ENCODE results near the gene SSBP3.
"Not testable (repeated sequence)": the region's sequence is repeated elsewhere in the genome, so short reads cannot be mapped to it uniquely, and the experiment has no call there.

SSBP3 gene

DNA sequence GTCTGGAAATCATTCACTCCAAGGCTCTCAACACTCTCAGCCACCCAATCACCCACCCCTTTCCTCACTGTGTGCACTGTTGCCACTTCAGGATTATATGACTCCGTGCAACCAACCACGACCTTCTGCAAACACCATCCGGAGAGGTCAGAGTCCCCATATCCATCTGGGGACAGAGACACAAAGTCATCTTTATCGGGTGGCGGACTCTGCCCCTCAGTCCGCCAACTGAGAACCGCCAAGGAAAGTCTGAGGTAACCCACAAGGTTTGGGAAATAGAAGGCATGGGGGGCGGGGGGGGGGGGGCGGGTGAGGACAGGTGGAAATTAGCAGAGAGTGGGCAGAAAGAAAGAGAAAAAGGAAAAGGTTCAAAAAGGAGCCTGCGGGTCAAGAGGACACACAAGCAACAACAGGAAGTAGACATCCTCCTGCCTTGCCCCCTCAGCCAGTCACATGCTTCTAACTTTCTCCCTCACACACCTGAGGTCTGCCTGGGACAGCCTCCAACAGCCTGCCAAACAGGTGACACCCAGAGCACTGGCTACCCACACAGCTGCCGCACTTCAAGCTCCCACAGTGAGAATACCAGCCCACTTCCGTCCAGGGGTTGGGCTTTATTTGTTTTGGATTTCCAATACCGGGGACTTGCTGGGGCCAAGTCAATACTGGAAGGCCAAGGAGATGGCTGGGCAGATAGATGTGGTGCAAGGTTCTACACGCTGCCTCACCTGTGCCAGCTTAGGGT is 58.1 kb downstream of the SSBP3 start:
- DNase-seq, result no peak

DNA sequence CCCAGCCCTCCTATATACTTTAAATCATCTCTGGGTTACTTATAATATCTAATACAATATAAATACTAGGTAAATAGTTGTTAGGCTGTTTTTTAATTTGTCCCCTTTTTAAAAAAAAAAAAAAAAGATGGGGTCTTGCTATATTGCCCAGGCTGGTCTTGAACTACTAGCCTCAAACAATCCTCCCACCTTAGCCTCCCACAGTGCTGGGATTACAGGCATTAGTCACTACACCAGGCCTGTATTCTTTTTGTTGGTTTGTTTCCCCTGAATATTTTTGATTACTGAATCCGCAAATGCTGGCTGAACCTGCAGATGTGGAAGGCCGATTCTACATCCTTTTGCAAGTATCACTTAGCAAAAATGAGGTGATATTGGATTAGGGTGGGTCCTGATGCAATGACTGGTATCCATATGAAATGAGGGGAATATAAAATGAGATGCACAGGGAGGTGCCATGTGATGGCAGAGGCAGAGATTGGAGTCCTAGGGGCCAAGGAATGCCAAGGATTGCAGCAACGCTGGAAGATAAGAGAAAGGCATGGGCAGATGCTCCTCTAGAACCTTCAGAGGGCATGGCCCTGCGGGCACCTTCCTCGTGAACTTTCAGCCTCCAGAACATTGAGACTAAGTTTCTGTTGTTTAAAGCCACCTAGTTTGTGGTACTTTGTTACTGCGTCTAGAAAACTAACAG is 58.8 kb downstream of the SSBP3 start:
- no peak for DNase-seq

DNA sequence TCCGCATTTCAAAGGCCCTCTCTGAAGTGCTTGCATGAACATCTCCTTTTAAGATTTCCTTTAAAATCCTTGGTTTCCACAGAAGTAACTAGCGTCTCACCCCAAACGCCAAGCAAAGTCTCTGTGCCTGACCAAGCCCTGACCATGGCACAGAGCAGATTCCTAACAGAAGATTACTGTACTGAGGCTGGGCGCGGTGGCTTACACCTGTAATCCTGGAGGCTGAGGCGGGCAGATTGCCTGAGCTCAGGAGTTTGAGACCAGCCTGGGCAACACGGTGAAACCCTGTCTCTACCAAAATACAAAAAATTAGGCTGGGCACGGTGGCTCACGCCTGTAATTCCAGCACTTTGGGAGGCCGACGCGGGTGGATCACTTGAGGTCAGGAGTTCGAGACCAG is 60.6 kb downstream of the SSBP3 start:
- DNase-seq, result not testable (repeated sequence)

DNA sequence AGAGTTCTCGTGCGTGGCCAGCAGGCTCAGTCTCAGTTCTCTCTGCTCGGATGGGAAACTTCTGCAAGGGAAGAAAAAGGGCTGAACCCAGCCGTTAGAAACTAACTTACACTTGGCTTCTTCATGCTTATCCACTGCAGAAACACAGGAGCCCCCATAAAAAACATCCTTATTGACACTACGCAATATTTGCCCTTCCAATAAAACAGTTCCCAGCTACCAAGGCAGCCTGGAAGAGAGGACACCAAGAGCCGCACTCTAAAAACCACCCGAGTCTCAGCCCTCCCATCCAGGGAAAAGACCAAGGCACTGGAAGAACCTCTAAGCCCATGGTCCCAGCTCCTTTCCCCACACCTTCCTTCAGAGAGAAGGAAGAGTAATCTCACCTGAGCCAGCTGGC is 61.1 kb downstream of the SSBP3 start:
- DNase-seq, result no peak

DNA sequence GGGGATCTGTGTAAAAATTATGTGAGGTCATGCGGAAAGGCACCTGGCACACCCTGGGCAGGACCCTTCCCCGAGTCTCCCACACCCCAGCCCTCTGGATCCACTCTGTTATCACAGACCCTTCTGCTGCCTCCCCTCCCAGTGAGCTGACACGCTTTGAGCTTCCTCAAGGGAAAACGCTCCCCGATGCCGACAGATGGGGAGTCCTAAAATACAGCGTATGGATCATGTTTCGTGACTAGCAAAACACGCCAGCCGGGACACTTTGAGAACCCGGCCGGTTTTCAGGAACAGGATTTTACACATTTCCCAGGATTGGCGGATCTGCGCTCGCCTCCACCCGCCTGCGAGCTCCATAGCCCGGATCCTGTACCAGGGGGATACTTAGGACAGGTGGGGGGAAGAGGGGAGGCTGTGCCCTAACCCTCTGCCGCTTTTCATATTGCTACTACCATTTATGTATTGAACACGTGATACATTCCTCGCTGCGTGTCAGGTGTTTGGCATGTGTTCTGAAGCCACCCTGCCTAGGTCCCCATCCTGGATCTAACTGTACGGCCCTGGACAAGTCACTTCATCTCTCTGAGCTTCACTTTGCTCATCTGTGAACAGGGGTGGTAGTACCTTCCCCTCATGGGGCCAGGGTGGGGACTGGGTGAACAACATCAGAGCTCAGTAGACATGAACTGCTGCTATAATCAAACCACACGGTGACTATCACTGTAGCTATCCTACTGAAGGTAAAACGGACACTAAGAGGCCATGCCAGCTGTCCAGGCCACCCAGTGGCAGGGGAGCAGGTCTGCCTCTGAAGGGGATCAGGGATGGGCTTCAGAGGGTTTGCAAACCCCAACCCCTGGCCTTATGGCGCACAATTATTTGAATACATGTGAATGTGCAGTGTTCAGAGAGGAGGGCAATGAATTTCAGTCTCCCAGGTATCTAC is 63.2 kb downstream of the SSBP3 start:
- no peak for DNase-seq

DNA sequence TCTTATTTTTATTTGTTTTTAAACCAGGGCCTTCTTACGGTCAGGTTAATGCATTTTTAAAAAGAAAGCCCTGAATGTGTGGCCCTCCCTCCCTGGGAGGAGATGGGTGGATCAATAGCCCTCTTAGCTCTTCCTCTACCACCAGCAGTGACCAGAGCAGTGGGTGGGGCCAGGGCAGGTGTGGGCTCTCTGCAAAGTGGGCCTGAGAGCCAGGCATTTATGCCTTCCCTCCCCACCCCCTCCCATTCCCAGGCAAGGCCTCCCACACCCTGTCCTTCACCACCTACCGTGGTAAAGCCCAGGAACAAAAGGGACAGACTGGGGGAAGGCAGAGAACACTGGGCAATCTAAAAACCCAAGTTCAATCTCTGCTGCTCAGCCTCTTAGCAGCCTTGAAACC is 63.9 kb downstream of the SSBP3 start:
- DNase-seq, result no peak

DNA sequence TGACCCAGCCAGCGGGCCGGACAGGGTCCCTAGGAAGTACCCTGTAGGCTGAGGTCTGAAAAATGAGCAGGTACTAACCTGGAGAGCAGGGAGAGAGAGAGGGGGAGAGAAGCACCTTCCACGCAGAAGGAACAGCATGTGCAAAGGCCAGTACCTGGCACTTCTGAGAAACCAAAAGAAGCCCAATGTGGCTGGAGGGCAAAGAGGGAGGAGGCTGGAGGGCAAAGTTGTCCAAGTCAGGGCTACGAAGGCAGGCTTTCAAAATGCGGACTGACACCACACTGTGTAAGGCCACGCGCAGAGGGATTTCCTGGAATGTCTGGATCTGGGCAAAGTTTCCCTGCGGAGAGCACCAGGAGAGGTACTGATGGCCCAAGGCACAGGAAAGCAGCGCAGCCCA is 64.4 kb downstream of the SSBP3 start:
- no peak for DNase-seq

DNA sequence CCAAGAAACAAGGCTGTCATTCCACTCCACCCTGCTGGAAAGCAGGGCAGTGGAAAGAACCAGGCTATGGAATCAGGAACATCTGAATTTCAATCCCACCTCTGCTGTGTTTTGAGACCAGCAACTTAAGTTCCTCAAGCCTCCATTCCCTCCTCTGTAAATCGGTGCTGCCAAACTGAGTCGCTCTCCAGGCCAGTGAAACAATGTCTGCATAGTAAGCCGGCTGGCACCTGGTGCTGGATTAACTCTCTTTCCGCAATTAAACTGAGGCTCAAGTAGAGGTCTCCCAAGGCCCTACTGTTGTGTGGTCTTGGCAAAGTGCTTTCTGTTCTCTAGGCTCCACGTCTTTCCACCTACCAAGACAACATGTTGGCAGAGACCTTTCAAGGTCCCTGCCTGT is 65.3 kb downstream of the SSBP3 start:
- DNase-seq, result no peak

DNA sequence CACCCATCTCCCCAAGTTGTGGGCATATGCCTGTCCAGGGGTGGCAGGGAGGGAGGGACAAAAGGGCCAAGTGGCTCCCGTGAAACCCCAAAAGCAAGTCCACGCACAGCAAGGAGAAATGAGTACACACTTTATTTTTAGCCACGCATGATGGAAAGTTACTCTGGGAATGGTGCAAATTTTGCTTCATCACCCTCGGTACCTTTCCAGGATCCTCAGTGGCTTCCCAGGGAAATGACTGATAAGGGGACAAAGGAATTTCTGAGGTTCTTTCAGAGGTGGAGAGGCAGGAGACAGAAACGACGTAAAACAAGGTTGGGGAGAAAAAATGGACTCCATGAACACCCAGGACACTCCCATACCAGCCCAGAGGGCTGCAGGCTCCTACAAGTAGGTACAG is 65.8 kb downstream of the SSBP3 start:
- no peak for DNase-seq

DNA sequence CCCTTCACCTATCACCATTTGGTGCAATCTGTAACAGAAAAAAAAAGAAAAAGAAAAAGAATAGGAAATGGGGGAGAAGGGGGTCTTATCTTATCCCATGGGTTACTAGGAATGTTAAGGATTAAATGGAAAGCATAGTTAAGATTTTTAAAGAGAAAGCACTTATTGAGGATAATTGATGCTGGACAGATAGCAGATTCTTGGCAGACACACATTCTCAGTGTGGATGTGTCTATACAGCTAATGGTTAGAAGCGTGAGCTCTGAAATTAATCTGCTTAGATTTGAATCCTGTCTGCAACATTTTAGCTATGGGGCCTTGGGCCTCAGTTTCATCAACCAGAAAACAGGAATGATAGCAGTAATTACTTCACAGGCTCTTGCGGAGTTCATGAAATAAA is 67.1 kb downstream of the SSBP3 start:
- DNase-seq, result no peak

DNA sequence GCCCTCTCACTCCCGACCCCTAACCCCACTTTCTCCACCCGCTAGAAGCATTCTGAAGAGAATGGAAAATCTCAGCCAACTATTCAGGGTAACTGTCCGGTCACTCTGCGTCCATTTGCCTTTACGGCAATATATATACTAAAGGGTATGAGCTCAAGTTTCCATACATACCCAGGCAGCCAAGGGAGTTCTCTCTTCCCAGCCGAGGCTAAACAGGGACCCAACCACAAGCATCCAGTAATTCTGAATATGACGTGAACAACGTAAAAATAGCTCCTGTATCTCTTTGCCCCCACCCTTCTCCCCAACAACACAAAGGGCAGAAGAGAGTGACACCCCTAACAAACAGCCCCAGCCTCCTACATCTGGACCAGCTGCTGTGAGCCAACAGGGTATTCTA is 67.7 kb downstream of the SSBP3 start:
- DNase-seq, result no peak

DNA sequence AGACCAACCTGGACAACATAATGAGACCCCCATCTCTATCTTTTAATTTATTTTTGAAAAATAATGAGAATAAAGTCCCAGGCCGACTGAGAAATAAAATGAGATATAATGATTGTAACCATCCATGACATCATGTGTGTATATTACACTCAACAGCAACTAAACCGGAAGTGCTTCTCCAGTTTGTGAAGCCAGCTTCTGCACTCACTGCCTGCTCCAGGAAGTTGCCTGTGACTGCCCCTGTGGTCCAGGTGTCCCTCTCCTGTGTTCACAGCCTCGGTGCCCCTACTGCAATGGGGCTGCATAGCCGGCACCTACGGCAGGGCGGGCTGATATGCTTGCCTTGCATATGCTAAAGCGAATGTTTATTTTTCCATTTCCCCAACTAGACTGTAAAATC is 68.3 kb downstream of the SSBP3 start:
- peak in 1 of 2 experiments; percentile 6 for DNase-seq

DNA sequence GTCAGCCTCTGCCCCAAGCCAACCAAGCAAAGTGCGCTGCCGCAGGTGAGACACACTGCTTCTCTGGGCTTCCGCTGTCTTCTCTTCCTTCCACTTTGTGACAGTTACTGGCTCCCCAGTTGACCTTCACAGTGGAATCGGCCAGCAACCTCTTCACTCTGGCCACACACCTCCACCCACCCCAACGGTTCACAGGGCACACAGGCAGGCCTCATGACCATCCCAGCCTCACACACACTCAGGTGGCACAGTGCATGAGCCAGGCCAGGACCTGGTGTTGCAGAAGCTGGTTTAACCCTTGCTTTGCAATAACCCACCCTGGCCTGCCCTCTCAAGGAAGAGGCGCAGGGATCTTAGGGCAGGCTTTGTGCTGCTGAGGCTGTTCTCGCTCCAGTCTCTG is 69.2 kb downstream of the SSBP3 start:
- DNase-seq, result no peak

DNA sequence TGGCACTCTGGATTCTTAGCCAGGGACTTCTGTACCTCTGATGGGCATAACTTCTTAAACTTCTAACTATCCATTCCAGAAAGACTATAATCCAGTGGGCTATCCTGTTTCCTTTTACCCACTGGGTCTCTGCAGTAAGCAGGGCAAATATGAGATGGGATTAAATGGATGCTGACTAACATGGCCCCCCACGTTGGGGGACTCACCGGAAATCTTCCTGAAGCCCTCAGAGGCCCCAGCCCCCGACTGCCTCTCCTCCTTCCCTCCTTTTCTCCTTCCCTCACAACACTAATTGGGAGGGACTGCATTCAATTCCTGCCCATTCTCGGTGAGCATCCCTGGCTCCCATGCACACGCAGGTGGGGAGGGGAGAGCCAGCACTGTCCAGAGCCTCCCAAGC is 70.1 kb downstream of the SSBP3 start:
- DNase-seq, result no peak

DNA sequence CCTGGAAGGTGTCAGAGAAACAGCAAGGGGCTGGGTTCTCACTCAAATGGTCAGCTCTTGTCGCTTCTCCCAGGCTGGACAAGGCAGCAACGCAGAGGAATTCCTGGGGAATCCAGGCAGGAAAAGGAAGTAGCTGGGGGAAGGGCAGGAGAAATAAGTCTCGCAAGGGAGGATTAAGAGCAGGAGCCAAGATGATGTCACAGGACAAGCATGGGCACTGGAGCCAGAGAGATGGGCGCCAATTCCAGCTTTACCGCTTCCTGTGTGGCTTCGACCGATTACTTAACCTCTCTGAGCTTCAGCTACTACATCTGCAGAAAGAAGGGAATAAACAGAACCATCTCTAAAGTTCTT is 70.5 kb downstream of the SSBP3 start:
- peak; percentile 20 for DNase-seq

DNA sequence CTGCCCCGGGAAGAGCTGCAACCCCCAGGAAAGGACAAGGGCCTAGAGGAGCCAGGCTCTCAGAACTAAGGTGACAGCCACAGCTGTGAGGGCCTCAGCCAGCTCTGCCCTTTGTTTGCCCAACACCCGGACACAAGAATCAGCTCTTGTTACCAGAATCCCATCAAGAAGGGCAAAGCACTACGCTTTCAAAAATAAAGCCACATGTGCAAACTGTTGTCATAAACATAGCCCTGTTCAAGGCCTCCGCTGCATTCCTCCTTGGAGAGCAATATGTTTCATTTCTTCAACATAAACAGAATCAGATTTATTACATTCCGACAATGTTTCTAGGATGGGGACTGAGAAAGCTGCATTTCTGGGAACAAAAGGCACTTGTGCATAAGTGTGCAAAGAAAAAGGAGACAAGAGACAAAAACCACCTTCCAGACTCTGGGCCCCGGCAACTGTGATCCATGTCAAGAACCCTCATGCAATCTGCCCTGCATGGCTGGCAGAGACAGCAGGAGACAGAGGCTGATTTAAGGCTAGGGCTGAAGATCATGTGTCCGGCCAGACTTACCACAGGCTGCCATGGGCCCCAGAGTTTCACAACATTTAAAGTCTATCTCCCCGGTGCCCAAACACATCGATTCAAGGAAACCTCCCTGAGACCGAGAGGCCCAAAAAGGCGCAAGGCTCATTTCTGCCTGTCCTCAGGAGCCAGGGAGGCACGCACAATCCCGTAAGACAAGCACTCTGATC is 71.0 kb downstream of the SSBP3 start:
- peak; percentile 20 to 47 for DNase-seq

DNA sequence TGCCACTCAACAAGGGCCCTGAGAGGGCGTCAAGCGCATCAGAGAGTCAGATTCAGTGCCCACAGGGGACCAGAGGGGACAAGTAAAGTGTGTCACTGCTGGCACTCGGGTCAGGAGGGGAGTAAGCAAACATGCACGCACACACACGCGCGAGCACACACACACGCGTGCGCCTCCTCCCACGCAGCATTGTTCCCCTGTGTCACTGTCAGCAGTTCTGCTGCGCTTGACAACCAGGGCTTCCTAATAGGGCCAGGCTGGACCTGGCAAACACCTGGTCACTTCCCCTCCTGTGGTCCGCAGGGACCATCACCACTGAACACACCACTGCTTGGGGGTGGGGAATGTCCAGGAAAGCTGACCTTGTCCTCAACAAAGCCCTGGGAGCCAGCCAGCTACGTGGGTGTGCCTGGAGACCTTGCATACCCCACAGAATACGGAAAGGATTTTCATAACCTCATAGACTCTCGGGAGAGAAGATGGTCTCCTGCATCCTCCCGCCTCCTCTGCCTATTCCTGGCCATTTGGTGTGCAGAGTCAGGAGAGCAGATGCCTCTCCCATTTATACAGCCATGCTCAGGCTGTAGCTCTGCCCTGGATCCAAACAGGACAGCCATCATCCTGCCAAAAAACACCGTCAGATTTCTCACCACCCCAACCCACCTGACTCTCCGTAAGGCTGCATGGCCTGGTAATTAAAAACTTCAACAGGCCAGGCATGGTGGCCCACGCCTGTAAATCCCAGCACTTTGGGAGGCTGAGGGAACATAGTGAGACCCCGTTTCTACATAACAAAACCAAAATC is 73.2 kb downstream of the SSBP3 start:
- no peak for DNase-seq

DNA sequence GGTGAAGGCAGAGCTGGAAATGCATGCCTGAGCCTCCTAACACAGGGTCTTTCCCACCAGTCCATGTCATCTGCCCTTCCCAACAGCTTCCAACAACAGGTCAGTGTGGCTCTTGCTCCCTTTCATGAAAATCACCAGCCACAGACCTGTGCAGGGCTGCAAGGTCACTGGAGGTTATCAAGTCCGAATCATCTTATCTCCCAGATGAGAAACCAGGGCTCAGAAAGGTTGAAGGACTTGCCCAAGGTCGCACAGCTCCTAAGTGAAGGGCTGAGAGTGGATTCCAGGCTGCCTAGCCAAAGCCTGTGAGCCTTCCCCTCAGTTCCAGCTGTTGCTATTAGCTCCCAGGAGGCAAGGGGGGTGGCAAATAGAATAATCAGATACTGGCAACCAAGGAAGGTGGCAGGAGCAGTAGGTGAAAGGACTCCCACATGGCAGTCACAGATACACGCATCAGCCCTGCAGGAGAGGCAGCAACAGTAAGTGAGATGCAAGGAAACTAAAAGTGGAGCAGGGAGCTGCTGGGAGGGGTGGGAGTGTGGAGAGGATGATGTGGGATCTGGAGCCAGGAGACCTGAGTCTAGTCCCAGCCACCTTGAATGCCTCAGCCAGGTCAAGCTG is 74.2 kb downstream of the SSBP3 start:
- DNase-seq, result no peak

DNA sequence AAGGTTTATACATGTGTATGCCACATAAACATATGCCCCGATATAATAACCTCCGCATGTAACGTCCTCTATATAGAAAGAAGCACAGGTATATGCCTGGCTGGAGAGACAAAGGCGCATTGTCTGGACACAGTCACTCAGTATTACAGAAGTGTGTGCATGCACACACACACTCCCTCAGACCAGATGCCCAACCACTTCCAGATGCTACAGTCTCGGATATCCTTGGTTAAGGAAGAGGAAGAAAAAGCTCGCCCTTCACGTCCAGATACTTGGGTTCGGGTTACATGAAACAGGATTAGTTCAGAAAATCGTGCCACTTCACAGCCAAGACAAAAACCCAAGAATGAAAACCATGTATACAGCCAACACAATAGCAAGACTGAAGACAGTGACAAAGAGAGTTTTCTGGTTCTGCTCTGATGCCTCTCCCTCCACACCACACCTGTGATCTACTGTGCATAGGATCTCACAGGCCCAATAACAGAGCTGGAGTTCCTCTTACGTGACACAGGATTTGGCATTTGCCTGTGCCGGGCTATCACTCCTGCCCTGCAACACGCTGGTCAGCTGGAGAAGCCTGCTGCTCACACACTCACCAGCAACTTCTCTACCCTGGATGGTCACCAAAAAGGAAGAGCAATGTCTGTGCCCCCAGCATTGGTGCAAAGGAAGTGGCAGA is 75.0 kb downstream of the SSBP3 start:
- peak; percentile 89 to 91 for DNase-seq

DNA sequence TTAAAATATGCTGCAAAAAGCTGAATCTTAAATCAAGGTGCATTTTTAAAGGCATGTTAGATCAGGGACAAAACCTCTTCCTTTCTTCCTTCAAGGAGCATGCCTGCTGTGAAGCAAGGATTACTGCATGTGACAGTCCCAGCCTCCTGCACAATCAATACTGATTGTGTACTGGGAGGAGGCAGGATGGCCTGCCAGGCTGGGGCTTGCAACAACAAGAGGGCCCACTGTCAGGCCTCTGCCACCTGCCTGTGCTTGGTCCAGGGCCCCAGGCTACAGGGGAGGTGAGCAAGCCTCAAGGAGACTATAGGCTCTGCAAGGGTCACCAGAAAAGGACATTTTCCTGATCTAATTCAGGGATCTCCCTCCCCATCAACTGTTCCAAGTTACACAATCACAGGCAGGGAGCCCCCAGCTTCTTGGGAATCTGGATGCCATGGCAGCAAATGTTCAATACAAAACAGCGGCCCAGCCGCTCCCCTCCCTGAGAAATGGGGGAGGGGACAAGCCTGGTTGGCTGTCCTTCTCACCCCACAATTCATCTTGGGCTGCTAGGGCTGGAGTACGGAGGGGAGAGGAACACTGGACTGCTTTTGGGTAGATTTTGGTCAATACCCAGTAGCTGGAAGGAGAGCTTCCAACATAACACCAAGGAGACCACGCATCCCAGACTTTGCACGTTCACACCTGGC is 76.7 kb downstream of the SSBP3 start:
- no peak for DNase-seq

Data from Kasumi-1 (cell line).